HG03439 (cell line): ENCODE data around the gene PGAP6.
"Not testable (repeated sequence)": the region's sequence is repeated elsewhere in the genome, so short reads cannot be mapped to it uniquely, and the experiment has no call there.

Experiments
- ATAC-seq: cut with Tn5 transposase; IDR thresholded peaks from one replicate; pipeline ENCODE4 v1.9.1; 2021; ENCODE audit warnings: mild to moderate bottlenecking, moderate library complexity; ENCODE audit not compliant: unreplicated experiment

The PGAP6 gene

GRCh38 chr16:333406-334094 lies 48.2 kb downstream of the PGAP6 start:
- no peak for ATAC-seq

- ATAC-seq, result not testable (repeated sequence)
Measured at GRCh38 chr16:331181-331814, 50.5 kb downstream of the PGAP6 start.

GRCh38 chr16:330741-331140 lies 51.0 kb downstream of the PGAP6 start:
- no peak for ATAC-seq

- no peak for ATAC-seq
Measured at GRCh38 chr16:325375-326145, 56.2 kb downstream of the PGAP6 start.

- no peak for ATAC-seq
Measured at GRCh38 chr16:324451-325334, 57.1 kb downstream of the PGAP6 start.

- ATAC-seq, result no peak
Measured at GRCh38 chr16:324201-324450, 57.7 kb downstream of the PGAP6 start.

- no peak for ATAC-seq
Measured at GRCh38 chr16:322476-323143, 59.2 kb downstream of the PGAP6 start.

- no peak for ATAC-seq
Measured at GRCh38 chr16:321532-321931, 60.2 kb downstream of the PGAP6 start.
